NB4 (cell line): Measurements from ENCODE around the gene TBL1XR1.

Experiments
- DNase-seq: peaks from one replicate; pipeline ENCODE4 v3.0.0; 2010; ENCODE audit warnings: low read depth
- H3K4me3 ChIP-seq: one replicate; pipeline ENCODE4 v1.5.1; 2011; ENCODE audit warnings: mild to moderate bottlenecking, low read depth, low read length, moderate library complexity
- CTCF ChIP-seq: IDR thresholded peaks from one replicate; pipeline ENCODE4 v1.5.1; 2012; ENCODE audit warnings: low read depth, low read length
- MYC ChIP-seq: IDR thresholded peaks from 2 replicates; pipeline ENCODE4 v1.6.1; 2011; ENCODE audit warnings: low read depth, low read length
- POLR2A ChIP-seq: IDR thresholded peaks from 2 replicates; pipeline ENCODE4 v1.6.1; 2011; ENCODE audit warnings: mild to moderate bottlenecking; ENCODE audit not compliant: insufficient read length; ENCODE audit errors: extremely low read depth
- TF ChIP-seq, protein P1 (sequence below): IDR thresholded peaks from 2 replicates; pipeline ENCODE4 v1.6.1; 2011; ENCODE audit warnings: low read depth, low read length

Gene TBL1XR1

DNA sequence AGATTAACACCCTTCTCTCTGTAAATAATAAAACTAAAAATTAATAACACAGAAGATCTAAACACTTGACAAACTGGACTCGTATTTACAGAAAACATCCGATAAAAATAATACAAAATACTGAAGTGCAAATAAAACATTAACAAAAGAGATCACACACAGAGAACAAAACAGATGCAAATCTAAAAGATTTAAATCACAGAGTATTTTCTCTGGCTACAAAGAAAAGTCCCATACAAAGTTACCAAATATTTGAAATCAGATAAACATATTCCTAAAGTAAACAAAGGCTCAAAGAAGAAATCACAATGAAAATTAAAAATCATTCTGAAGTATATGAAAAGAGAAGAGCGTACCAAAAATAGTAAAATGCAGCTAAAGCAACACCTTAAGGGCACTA lies 42.5 kb downstream of the TBL1XR1 start:
- TF ChIP-seq POLR2A = no peak
- no peak for TF ChIP-seq MYC
- TF ChIP-seq, protein P1, sequence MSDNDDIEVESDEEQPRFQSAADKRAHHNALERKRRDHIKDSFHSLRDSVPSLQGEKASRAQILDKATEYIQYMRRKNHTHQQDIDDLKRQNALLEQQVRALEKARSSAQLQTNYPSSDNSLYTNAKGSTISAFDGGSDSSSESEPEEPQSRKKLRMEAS = no peak
- no peak for TF ChIP-seq CTCF
- H3K4me3 ChIP-seq = no peak overlapping the region
- no peak for DNase-seq

- H3K4me3 ChIP-seq = no peak overlapping the region
- no peak for DNase-seq
- no peak for TF ChIP-seq CTCF
Measured at GRCh38 chr3:177150970-177151627, 46.2 kb downstream of the TBL1XR1 start.

- no peak overlapping the region for H3K4me3 ChIP-seq
- DNase-seq = no peak
- no peak for TF ChIP-seq MYC
Measured at GRCh38 chr3:177150218-177150916, 46.9 kb downstream of the TBL1XR1 start.

DNA sequence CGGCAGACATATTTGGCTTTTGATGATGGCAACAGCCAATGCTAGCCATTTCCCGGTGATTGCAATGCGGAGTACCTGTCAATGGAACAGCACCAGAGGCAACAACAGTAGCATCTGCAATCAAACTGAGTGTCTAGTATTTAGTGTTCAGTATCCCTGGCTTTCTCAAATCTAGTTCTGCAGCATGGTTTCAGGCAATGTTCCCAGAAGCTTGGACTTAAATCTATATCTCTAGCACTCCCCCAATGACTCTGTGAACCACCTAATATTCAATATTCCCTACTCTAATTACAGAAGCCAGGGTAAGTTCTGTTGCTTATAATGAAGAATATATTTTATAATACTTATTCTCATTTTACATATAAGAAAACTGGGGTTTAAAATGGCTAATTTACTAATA lies 48.2 kb downstream of the TBL1XR1 start:
- TF ChIP-seq, protein P1 = no peak
- no peak for TF ChIP-seq POLR2A
- H3K4me3 ChIP-seq = no peak overlapping the region
- DNase-seq = no peak

DNA sequence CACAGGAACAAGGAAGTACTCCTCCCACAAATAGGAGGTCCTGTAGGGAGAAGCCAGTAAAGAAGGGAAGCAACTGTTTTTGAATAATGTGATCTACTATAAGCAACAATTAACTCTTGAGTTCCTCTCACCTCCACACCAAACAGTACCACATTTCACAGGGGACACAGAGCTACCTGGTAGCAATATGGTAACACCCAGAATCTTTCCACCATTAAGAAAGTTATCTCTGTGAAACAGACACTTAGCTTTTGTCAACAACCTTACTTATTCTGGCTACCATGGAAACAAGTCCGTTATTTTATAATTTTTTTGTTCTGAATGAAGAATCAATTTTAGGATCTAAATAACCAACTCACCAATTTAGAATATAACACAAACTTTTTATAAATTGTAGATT lies 49.5 kb downstream of the TBL1XR1 start:
- no peak for TF ChIP-seq POLR2A
- TF ChIP-seq, protein P1 = no peak
- TF ChIP-seq CTCF = no peak
- TF ChIP-seq MYC = no peak
- DNase-seq = no peak
- H3K4me3 ChIP-seq = no peak overlapping the region

- no peak overlapping the region for H3K4me3 ChIP-seq
- TF ChIP-seq, protein P1 = no peak
- TF ChIP-seq POLR2A = no peak
- no peak for TF ChIP-seq CTCF
- no peak for TF ChIP-seq MYC
- DNase-seq = no peak
Measured at GRCh38 chr3:177146646-177147045, 50.6 kb downstream of the TBL1XR1 start.

DNA sequence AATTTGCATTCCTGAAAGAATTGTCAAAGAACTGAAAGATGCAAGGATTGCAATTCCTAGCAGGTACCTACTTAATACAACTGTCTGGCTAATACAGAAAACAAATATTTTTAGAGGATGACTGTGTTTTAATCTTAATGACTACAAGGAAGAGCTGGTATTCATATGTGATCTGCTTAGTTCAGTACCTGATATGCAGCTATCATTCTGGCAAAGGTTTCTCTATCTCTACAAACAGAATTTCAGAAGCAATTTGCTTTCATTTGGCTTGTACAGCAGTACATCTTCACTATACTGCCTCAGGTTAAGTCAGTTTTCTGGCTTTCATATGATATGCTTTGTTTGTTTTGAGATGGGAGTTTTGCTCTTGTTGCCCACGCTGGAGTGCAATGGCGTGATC lies 51.3 kb downstream of the TBL1XR1 start:
- TF ChIP-seq, protein P1 = no peak
- TF ChIP-seq CTCF = no peak
- TF ChIP-seq MYC = no peak
- no peak for TF ChIP-seq POLR2A
- no peak for DNase-seq
- no peak overlapping the region for H3K4me3 ChIP-seq
